ENCODE results near the gene STC2. TPM values are rescaled to one million over a fixed set of nuclear protein-coding genes. Genes with fewer than 3 reads are reported as not detected.

STC2 gene
- total RNA-seq, 2 experiments from 2014 or later, result 8.9 to 11.7 TPM

GRCh38 chr5:173279166-173279565 lies 49.0 kb downstream of the STC2 start:
- ChIA-PET POLR2A (no interaction called here), CTCF (interaction anchor here (1.7 kb wide), 1 partner anchor 53 kb away, joined by 4 read pairs; no protein-coding TSS in a partner anchor)
- Mint-ChIP-seq H3K27me3 (peaks cover 44% of the 10 kb centered on the region), H3K27ac (no peak overlapping the region), H3K36me3 (ENCODE audit: low read depth) (no peaks in the 10 kb centered on the region), H3K4me3 (no peak overlapping the region), H3K4me1 (peaks cover 7% of the 10 kb centered on the region), H3K9me3 (no peaks in the 10 kb centered on the region)
- no peak for DNase-seq

- DNase-seq, result no peak
- no peaks in the 10 kb centered on the region for H3K36me3 Mint-ChIP-seq (ENCODE audit: low read depth)
- ChIA-PET POLR2A (no interaction called here), CTCF (interaction anchor here (1.7 kb wide), 1 partner anchor 53 kb away, joined by 4 read pairs; no protein-coding TSS in a partner anchor)
- H3K4me3 Mint-ChIP-seq, result no peak overlapping the region
- peaks cover 5% of the 10 kb centered on the region for H3K4me1 Mint-ChIP-seq
- peaks cover 45% of the 10 kb centered on the region for H3K27me3 Mint-ChIP-seq
- no peak overlapping the region for H3K27ac Mint-ChIP-seq
- no peaks in the 10 kb centered on the region for H3K9me3 Mint-ChIP-seq
Observed at GRCh38 chr5:173278641-173279040, 49.6 kb downstream of the STC2 start.

- DNase-seq, result no peak
- Mint-ChIP-seq H3K27ac (no peak overlapping the region), H3K4me3 (no peak overlapping the region), H3K4me1 (peaks cover 1% of the 10 kb centered on the region), H3K27me3 (peaks cover 41% of the 10 kb centered on the region), H3K36me3 (ENCODE audit: low read depth) (no peaks in the 10 kb centered on the region), H3K9me3 (no peaks in the 10 kb centered on the region)
- CTCF ChIA-PET, result interaction anchor here (1.7 kb wide), 1 partner anchor 54 kb away, joined by 4 read pairs; no protein-coding TSS in a partner anchor
- POLR2A ChIA-PET, result no interaction called here
Observed at GRCh38 chr5:173278172-173278571, 50.0 kb downstream of the STC2 start.

GRCh38 chr5:173274771-173275170 lies 53.4 kb downstream of the STC2 start:
- no peaks in the 10 kb centered on the region for H3K36me3 Mint-ChIP-seq (ENCODE audit: low read depth)
- no peaks in the 10 kb centered on the region for H3K9me3 Mint-ChIP-seq
- peaks cover 28% of the 10 kb centered on the region for H3K27me3 Mint-ChIP-seq
- no peak for DNase-seq
- POLR2A ChIA-PET, result no interaction called here
- H3K4me3 Mint-ChIP-seq, result no peak overlapping the region
- CTCF ChIA-PET, result no interaction called here
- H3K27ac Mint-ChIP-seq, result no peak overlapping the region
- no peaks in the 10 kb centered on the region for H3K4me1 Mint-ChIP-seq

- no peak for DNase-seq
- peaks cover 17% of the 10 kb centered on the region for H3K27me3 Mint-ChIP-seq
- ChIA-PET POLR2A (no interaction called here), CTCF (no interaction called here)
- no peak overlapping the region for H3K4me3 Mint-ChIP-seq
- H3K27ac Mint-ChIP-seq, result no peak overlapping the region
- H3K36me3 Mint-ChIP-seq (ENCODE audit: low read depth), result no peaks in the 10 kb centered on the region
- no peaks in the 10 kb centered on the region for H3K9me3 Mint-ChIP-seq
- H3K4me1 Mint-ChIP-seq, result no peaks in the 10 kb centered on the region
Observed at GRCh38 chr5:173271419-173271818, 56.8 kb downstream of the STC2 start.

- no peak for DNase-seq
- POLR2A ChIA-PET, result no interaction called here
- CTCF ChIA-PET, result interaction anchor here (0.6 kb wide), 1 partner anchor 36 kb away, joined by 3 read pairs; no protein-coding TSS in a partner anchor
- Mint-ChIP-seq H3K36me3 (ENCODE audit: low read depth) (no peaks in the 10 kb centered on the region), H3K9me3 (no peaks in the 10 kb centered on the region), H3K27ac (no peak overlapping the region), H3K27me3 (peaks cover 6% of the 10 kb centered on the region), H3K4me3 (no peak overlapping the region), H3K4me1 (no peaks in the 10 kb centered on the region)
Observed at GRCh38 chr5:173268750-173269432, 59.3 kb downstream of the STC2 start.

- Mint-ChIP-seq H3K36me3 (ENCODE audit: low read depth) (no peaks in the 10 kb centered on the region), H3K4me3 (no peak overlapping the region), H3K27ac (no peak overlapping the region), H3K9me3 (no peaks in the 10 kb centered on the region), H3K27me3 (peaks cover 10% of the 10 kb centered on the region), H3K4me1 (no peaks in the 10 kb centered on the region)
- no peak for DNase-seq
- CTCF ChIA-PET, result interaction anchor here (0.6 kb wide), 1 partner anchor 1616 kb away, joined by 3 read pairs; no protein-coding TSS in a partner anchor
- POLR2A ChIA-PET, result no interaction called here
Observed at GRCh38 chr5:173265433-173265832, 62.8 kb downstream of the STC2 start.

Small RNAs within 50 kb of the gene (microRNA-seq; reads per million reads assigned to microRNA genes)
- gene MIR8056 (ENCODE audit: borderline microRNAs expressed, borderline replicate concordance), result not detected

Other genes with a start within 250 kb of the STC2 start
- gene BNIP1, start 183.9 kb downstream of the STC2 start, total RNA-seq, result 10 to 100 TPM; 14.9 to 15.4 TPM
- not detected for gene NKX2-5, start 93.2 kb downstream of the STC2 start, total RNA-seq

Measured in activated CD4-positive, alpha-beta T cell treated with anti-CD3 and anti-CD28 coated beads, Interleukin-2, amount 10 ng/mL, durations not matched to agents 7 days and 5 days (primary cell).